Transverse colon (tissue), 4 donors: ENCODE measurements around the gene MEST. TPM values are rescaled to one million over a fixed set of nuclear protein-coding genes. Genes with fewer than 3 reads are reported as not detected.

Experiments
- DNase-seq: peaks from one replicate; pipeline ENCODE4 v3.0.0-alpha.2; 2019
- H3K27ac ChIP-seq, 4 donors: fragments of 200-600 bp; sonication (generic); 2 replicates each; pipeline ENCODE4 v1.5.1; 2016 to 2018; ENCODE audit warnings: inconsistent platforms in 4 of 4
- H3K27me3 ChIP-seq: fragments of 200-600 bp; sonication (generic); 2 replicates; pipeline ENCODE4 v1.5.1; 2017; ENCODE audit warnings: inconsistent platforms
- H3K36me3 ChIP-seq, 4 donors: fragments of 200-600 bp; sonication (generic); 2 replicates each; pipeline ENCODE4 v1.5.1; 2017 to 2019; ENCODE audit warnings: inconsistent platforms in 4 of 4
- H3K4me1 ChIP-seq, 4 donors: fragments of 200-600 bp; sonication (generic); 2 replicates each; pipeline ENCODE4 v1.5.1; 2017 to 2020; ENCODE audit warnings: inconsistent platforms in 4 of 4
- H3K4me3 ChIP-seq, 4 donors: fragments of 200-600 bp; sonication (generic); 1 replicate in 1 of 4; 2 replicates in 3 of 4; pipeline versions ENCODE4 v1.5.1 to v1.6.1; 2017 to 2019; ENCODE audit warnings: inconsistent platforms in 4 of 4
- H3K9me3 ChIP-seq, 2 donors: fragments of 200-600 bp; sonication (generic); 2 replicates each; pipeline ENCODE4 v1.5.1; 2017 to 2019; ENCODE audit warnings: inconsistent platforms in 2 of 2
- CTCF ChIP-seq, 5 experiments: fragments of 200-600 bp in 3 of 5; fragments of 450-650 bp in 2 of 5; sonication (generic) in 3 of 5; IDR thresholded peaks; 1 replicate in 2 of 5; 2 replicates in 3 of 5; pipeline ENCODE4 v1.5.1; 2016 to 2017; ENCODE audit warnings: antibody characterized with exemption in 5 of 5, inconsistent platforms in 3 of 5, mild to moderate bottlenecking in 2 of 5, moderate library complexity in 1 of 5
- EP300 ChIP-seq: sonication (generic); formaldehyde crosslinking; IDR thresholded peaks from one replicate; pipeline ENCODE4 v1.6.1; 2017; ENCODE audit warnings: antibody characterized with exemption, low read depth
- POLR2A ChIP-seq: fragments of 450-650 bp; IDR thresholded peaks from one replicate; pipeline ENCODE4 v1.6.1; 2016; ENCODE audit warnings: antibody characterized with exemption, mild to moderate bottlenecking, moderate library complexity
- POLR2AphosphoS5 ChIP-seq, 3 donors: sonication (generic); formaldehyde crosslinking; IDR thresholded peaks; one replicate each; pipeline ENCODE4 v1.6.1; 2016; ENCODE audit warnings: antibody characterized with exemption in 3 of 3
- WGBS, 2 donors: methylation state at CpG; one replicate each; pipeline ENCODE4 v1.1.5; 2018; ENCODE audit warnings: low coverage in 1 of 2; 5-methylcytosine and 5-hydroxymethylcytosine counted together
- in situ Hi-C, 4 donors: fragments of 200-750 bp; cut with MboI; loops; one replicate each; pipeline versions ENCODE4 v1.15.0 to v1.15.1; 2017; ENCODE audit warnings: low sequenced_read_pairs in 3 of 4, low pct_ligation_motif_present in 1 of 4, low pct_unique_long_range_greater_than_20kb in 1 of 4
- intact Hi-C: fragments of 100-400 bp; cut with DNase I; formaldehyde crosslinking; loops from one replicate; pipeline ENCODE4 v1.15.1; 2023; ENCODE audit warnings: low total_unique reads
- total RNA-seq, 4 donors: library from RNA; depleted of rRNA; stranded (reverse); fragments of >200 nt; gene quantifications; one replicate each; pipeline ENCODE4 v1.1.0, GENCODE V29; 2016

MEST gene
- total RNA-seq, 4 donors from 2014 or later = 4.0 to 49.0 (median 34.6) TPM

- 65 to 70% methylated on average over 8 to 13 of the region's 13 CpGs for WGBS, 2 donors
- no peak for DNase-seq
- no peak for TF ChIP-seq EP300
- TF ChIP-seq CTCF (IDR thresholded peaks at IDR 0.05) = no peak
- TF ChIP-seq POLR2A = no peak
- TF ChIP-seq POLR2AphosphoS5 (IDR thresholded peaks at IDR 0.05) = no peak
- no peak overlapping the region for H3K27ac ChIP-seq
- H3K27me3 ChIP-seq = no peaks in the 10 kb centered on the region
- H3K9me3 ChIP-seq = no peaks in the 10 kb centered on the region
- H3K4me1 ChIP-seq = peaks cover 4 to 14% (median 10%) of the 10 kb centered on the region in 4 donors
- intact Hi-C loops (no loop called here), in situ Hi-C loops (loop anchor here in 1 of 4 donors (25.0 kb wide), 1 partner anchor 206 kb away; the partner anchor contains the start of gene CPA4)
- H3K36me3 ChIP-seq = no peaks in the 10 kb centered on the region
- peak overlapping the region in 1 of 4 donors; percentile 36 for H3K4me3 ChIP-seq
Measured at GRCh38 chr7:130493275-130493873, 1.5 kb downstream of the MEST start.

GRCh38 chr7:130494431-130494858, 2.6 kb downstream of the MEST start:
- Histone ChIP-seq H3K27ac (no peak overlapping the region), H3K4me3 (no peak overlapping the region), H3K4me1 (peaks cover 3 to 14% (median 10%) of the 10 kb centered on the region in 4 donors), H3K9me3 (no peaks in the 10 kb centered on the region), H3K27me3 (no peaks in the 10 kb centered on the region), H3K36me3 (no peaks in the 10 kb centered on the region)
- intact Hi-C loops = no loop called here
- WGBS, 2 donors = 74% methylated on average over 2 of the region's 2 CpGs; no CpG with 5 or more reads in 1 of the 2 donors
- in situ Hi-C loops = loop anchor here in 1 of 4 donors (25.0 kb wide), 1 partner anchor 207 kb away; the partner anchor contains the start of gene CPA4
- no peak for TF ChIP-seq EP300
- DNase-seq = no peak

GRCh38 chr7:130500463-130500862, 8.6 kb downstream of the MEST start:
- no peaks in the 10 kb centered on the region for H3K27me3 ChIP-seq
- TF ChIP-seq CTCF (IDR thresholded peaks at IDR 0.05) = no peak
- no peak for TF ChIP-seq POLR2AphosphoS5 (IDR thresholded peaks at IDR 0.05)
- no peak for TF ChIP-seq POLR2A
- TF ChIP-seq EP300 = no peak
- DNase-seq = no peak
- no peaks in the 10 kb centered on the region for H3K4me1 ChIP-seq
- no peak overlapping the region for H3K4me3 ChIP-seq
- intact Hi-C loops (no loop called here), in situ Hi-C loops (no loop called here)
- H3K36me3 ChIP-seq = peaks cover 0 to 5% (median 2%) of the 10 kb centered on the region in 4 donors
- WGBS, 2 donors = 91 to 93% methylated on average over 2 to 8 of the region's 8 CpGs
- H3K9me3 ChIP-seq = no peaks in the 10 kb centered on the region
- no peak overlapping the region for H3K27ac ChIP-seq

GRCh38 chr7:130500910-130501309, 9.0 kb downstream of the MEST start:
- Histone ChIP-seq H3K27me3 (no peaks in the 10 kb centered on the region), H3K9me3 (no peaks in the 10 kb centered on the region), H3K4me1 (no peaks in the 10 kb centered on the region), H3K27ac (no peak overlapping the region), H3K4me3 (no peak overlapping the region), H3K36me3 (peaks cover 0 to 5% (median 2%) of the 10 kb centered on the region in 4 donors)
- intact Hi-C loops = no loop called here
- no peak for DNase-seq
- 80 to 92% methylated on average over 2 of the region's 2 CpGs for WGBS, 2 donors
- TF ChIP-seq POLR2AphosphoS5 (IDR thresholded peaks at IDR 0.05) (no peak), EP300 (no peak), CTCF (IDR thresholded peaks at IDR 0.05) (no peak)
- in situ Hi-C loops = no loop called here

- TF ChIP-seq EP300 (no peak), CTCF (IDR thresholded peaks at IDR 0.05) (no peak), POLR2AphosphoS5 (IDR thresholded peaks at IDR 0.05) (no peak), POLR2A (no peak)
- DNase-seq = no peak
- Histone ChIP-seq H3K27me3 (no peaks in the 10 kb centered on the region), H3K27ac (no peak overlapping the region), H3K36me3 (peaks cover 0 to 21% (median 4%) of the 10 kb centered on the region in 4 donors), H3K9me3 (no peaks in the 10 kb centered on the region), H3K4me1 (no peaks in the 10 kb centered on the region), H3K4me3 (no peak overlapping the region)
- in situ Hi-C loops (no loop called here), intact Hi-C loops (no loop called here)
Measured at GRCh38 chr7:130505753-130506152, 13.9 kb downstream of the MEST start.
